Gastrocnemius medialis (tissue), 4 donors: ENCODE measurements around the gene AQP12A. TPM values are rescaled to one million over a fixed set of nuclear protein-coding genes. Genes with fewer than 3 reads are reported as not detected.

Experiments used
- ATAC-seq, 2 donors: fragments of 150-250 bp; one replicate each; pipeline ENCODE4 v1.9.1; 2016
- DNase-seq, 2 donors: peaks; one replicate each; pipeline ENCODE4 v3.0.0-alpha.2; 2019
- H3K27ac ChIP-seq, 4 donors: fragments of 200-600 bp; sonication (generic); 1 replicate in 1 of 4; 2 replicates in 3 of 4; pipeline ENCODE4 v1.5.1; 2016 to 2018; ENCODE audit warnings: mild to moderate bottlenecking in 2 of 4, moderate library complexity in 1 of 4
- H3K27me3 ChIP-seq, 3 donors: fragments of 200-600 bp; sonication (generic) in 2 of 3; 1 replicate in 1 of 3; 2 replicates in 2 of 3; pipeline versions ENCODE4 v1.5.1 to v1.6.0; 2016 to 2019; ENCODE audit warnings: mild to moderate bottlenecking in 1 of 3, moderate library complexity in 1 of 3
- H3K36me3 ChIP-seq, 2 donors: fragments of 200-600 bp; sonication (generic) in 1 of 2; one replicate each; pipeline ENCODE4 v1.5.1; 2017 to 2018
- H3K4me1 ChIP-seq, 2 donors: fragments of 200-600 bp; sonication (generic) in 1 of 2; one replicate each; pipeline ENCODE4 v1.5.1; 2016 to 2017; ENCODE audit warnings: mild to moderate bottlenecking in 2 of 2
- H3K4me3 ChIP-seq, 4 donors: fragments of 200-600 bp; sonication (generic) in 3 of 4; 1 replicate in 1 of 4; 2 replicates in 3 of 4; pipeline ENCODE4 v1.5.1; 2016 to 2019; ENCODE audit warnings: mild to moderate bottlenecking in 2 of 4
- H3K9me3 ChIP-seq, 3 donors: fragments of 200-600 bp; sonication (generic) in 2 of 3; 1 replicate in 1 of 3; 2 replicates in 2 of 3; pipeline ENCODE4 v1.5.1; 2016 to 2019
- POLR2A ChIP-seq, 2 donors: fragments of 450-650 bp; IDR thresholded peaks; one replicate each; pipeline ENCODE4 v1.6.1; 2017; ENCODE audit warnings: antibody characterized with exemption in 2 of 2, mild to moderate bottlenecking in 2 of 2, moderate library complexity in 2 of 2
- in situ Hi-C, 4 donors: fragments of 200-750 bp; cut with MboI; loops; one replicate each; pipeline versions ENCODE4 v1.15.0 to v1.8.0; 2017; ENCODE audit warnings: low sequenced_read_pairs in 4 of 4
- intact Hi-C: fragments of 100-400 bp; cut with DNase I; formaldehyde crosslinking; loops from one replicate; pipeline ENCODE4 v1.15.1; 2023; ENCODE audit warnings: low total_unique reads
- total RNA-seq, 4 donors: library from RNA; depleted of rRNA; stranded (reverse); fragments of >200 nt; gene quantifications; one replicate each; pipeline versions ENCODE4 v1.1.0 to v1.2.3, GENCODE V29; 2016
- TF ChIP-seq, protein P1 (sequence below), 5 experiments: fragments of 450-650 bp in 3 of 5; fragments of 200-600 bp in 2 of 5; sonication (generic) in 2 of 5; IDR thresholded peaks in 4 of 5; conservative IDR thresholded peaks in 1 of 5; 1 replicate in 4 of 5; 2 replicates in 1 of 5; pipeline ENCODE4 v1.5.1; 2016 to 2019; ENCODE audit warnings: antibody characterized with exemption in 5 of 5, mild to moderate bottlenecking in 3 of 5, moderate library complexity in 3 of 5

Gene AQP12A
- total RNA-seq, 4 donors from 2014 or later = not detected

DNA sequence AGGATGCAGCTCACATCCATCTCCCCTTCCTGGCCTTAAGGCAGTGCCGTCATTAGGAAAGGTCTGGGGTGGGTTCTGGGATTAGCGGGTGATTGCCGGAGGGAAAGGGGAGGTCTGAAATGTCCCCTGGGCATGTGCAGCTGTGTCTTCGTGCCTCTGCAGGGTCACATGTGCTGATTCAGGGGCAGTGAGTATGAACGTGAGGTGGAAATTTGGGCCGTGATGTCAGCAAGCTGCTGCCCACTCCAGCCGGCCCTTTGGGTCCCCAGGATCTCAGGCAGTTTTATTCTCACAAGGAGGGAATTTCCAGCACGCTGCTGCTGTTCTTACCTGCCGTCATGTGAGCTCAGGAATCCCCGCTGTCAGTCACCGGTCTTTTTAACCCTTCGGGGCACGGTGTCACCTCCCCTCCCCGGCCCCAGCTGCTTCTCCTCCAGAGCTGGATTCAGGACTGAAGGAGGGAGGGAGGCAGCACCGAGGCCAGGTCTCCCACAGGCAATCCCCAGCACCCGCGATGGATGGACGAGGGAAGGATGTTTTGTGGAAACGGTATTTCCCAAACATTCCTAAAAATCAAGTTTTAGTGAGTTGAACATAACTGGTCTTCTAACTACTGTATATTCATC, 42.9 kb upstream of the AQP12A start:
- DNase-seq (no peak), ATAC-seq (no peak)
- Histone ChIP-seq H3K4me3 (no peak overlapping the region), H3K9me3 (no peaks in the 10 kb centered on the region), H3K36me3 (no peaks in the 10 kb centered on the region), H3K27ac (no peak overlapping the region), H3K4me1 (no peaks in the 10 kb centered on the region), H3K27me3 (peaks cover 5 to 31% (median 23%) of the 10 kb centered on the region in 3 donors)
- intact Hi-C loops = no loop called here
- in situ Hi-C loops = no loop called here
- no peak for TF ChIP-seq POLR2A (IDR thresholded peaks at IDR 0.05)
- TF ChIP-seq, protein P1, sequence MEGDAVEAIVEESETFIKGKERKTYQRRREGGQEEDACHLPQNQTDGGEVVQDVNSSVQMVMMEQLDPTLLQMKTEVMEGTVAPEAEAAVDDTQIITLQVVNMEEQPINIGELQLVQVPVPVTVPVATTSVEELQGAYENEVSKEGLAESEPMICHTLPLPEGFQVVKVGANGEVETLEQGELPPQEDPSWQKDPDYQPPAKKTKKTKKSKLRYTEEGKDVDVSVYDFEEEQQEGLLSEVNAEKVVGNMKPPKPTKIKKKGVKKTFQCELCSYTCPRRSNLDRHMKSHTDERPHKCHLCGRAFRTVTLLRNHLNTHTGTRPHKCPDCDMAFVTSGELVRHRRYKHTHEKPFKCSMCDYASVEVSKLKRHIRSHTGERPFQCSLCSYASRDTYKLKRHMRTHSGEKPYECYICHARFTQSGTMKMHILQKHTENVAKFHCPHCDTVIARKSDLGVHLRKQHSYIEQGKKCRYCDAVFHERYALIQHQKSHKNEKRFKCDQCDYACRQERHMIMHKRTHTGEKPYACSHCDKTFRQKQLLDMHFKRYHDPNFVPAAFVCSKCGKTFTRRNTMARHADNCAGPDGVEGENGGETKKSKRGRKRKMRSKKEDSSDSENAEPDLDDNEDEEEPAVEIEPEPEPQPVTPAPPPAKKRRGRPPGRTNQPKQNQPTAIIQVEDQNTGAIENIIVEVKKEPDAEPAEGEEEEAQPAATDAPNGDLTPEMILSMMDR (IDR thresholded peaks at IDR 0.05 in 4 of 5, conservative IDR thresholded peaks at IDR 0.05 in 1 of 5) = no peak

DNA sequence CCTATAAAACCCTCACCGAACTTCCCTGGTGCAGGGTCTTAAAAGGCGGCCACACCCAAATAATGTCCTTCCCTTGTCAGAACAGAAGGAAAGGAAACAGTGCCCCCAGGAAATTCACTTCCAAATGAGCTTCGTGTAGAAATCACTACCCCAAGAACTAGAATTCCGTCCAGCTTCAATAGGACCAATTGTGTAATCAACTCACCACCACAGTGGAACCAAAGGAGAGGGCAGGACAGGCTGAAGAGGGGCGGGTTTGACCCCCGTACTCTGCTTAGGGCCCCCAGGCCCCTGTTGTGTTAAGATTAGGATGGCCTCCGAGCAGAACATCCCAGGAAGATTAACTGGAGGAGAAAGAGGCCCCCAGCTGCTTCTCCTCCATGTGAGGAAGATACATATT, 42.3 kb upstream of the AQP12A start:
- DNase-seq (no peak), ATAC-seq (no peak)
- Histone ChIP-seq H3K36me3 (no peaks in the 10 kb centered on the region), H3K27me3 (peaks cover 5 to 29% (median 23%) of the 10 kb centered on the region in 3 donors), H3K27ac (no peak overlapping the region), H3K4me3 (no peak overlapping the region), H3K4me1 (no peaks in the 10 kb centered on the region), H3K9me3 (no peaks in the 10 kb centered on the region)
- TF ChIP-seq, protein P1 (IDR thresholded peaks at IDR 0.05 in 4 of 5, conservative IDR thresholded peaks at IDR 0.05 in 1 of 5) = no peak
- TF ChIP-seq POLR2A (IDR thresholded peaks at IDR 0.05) = no peak
- in situ Hi-C loops = no loop called here
- intact Hi-C loops = no loop called here

DNA sequence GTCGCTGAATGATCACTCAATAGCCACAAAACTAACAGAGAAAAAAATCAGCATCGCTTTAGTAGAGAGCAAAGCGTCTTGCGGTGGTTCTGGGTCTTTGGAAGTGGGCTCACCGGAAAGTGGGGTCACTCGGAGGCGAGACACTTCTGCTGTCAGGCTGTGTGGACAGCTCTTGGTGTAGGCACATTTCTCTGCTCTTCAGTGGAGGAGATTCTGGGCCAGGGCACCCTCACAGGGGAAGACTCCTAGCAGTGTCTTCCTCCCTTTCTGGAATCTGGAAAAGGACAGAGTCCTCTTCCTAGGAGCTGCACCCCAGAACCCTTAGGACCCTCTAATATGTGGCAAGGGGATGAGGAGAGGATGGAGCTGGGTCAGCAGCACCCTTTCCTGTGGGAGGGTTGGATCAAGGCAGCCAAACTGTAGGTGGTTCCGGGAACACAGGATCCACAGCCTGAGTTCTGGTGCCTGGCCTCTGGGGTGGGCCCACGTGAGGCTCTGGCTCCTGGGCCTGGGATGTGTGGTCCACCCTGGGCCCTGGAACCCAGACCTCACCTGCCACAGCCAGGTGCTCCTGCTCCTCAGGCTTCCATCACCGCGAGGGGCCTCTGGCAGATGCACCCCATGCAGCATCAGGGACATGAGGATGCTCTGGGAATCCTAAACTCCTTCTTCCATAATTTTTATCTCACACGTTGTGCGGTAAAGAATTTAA, 41.3 kb upstream of the AQP12A start:
- TF ChIP-seq, protein P1 (IDR thresholded peaks at IDR 0.05 in 4 of 5, conservative IDR thresholded peaks at IDR 0.05 in 1 of 5) = no peak
- no peak for TF ChIP-seq POLR2A (IDR thresholded peaks at IDR 0.05)
- H3K36me3 ChIP-seq = no peaks in the 10 kb centered on the region
- no peak for DNase-seq
- no peaks in the 10 kb centered on the region for H3K4me1 ChIP-seq
- ATAC-seq = no peak
- H3K27ac ChIP-seq = no peak overlapping the region
- intact Hi-C loops (no loop called here), in situ Hi-C loops (no loop called here)
- H3K4me3 ChIP-seq = no peak overlapping the region
- peaks cover 5 to 27% (median 23%) of the 10 kb centered on the region in 3 donors for H3K27me3 ChIP-seq
- H3K9me3 ChIP-seq = no peaks in the 10 kb centered on the region

DNA sequence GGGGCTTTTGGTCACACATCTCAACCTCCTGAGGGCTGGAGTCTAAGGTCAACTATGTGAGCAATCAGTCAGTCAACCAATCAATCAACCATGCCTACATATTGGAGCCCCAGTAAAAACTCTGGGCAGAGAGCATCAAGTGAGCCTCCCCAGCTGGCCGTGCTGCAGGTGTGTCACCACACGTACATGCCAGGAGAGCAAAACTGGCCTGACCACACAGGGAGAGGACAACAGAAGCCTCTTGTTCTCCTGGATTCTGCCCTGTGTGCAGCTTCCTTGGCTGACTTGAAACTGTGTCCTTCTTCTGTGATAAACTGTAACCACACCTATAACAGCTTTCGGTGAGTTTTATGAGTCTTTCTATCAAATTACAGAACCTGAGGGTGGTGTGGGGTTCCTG, 40.5 kb upstream of the AQP12A start:
- Histone ChIP-seq H3K4me3 (no peak overlapping the region), H3K27me3 (peaks cover 5 to 32% (median 18%) of the 10 kb centered on the region in 3 donors), H3K36me3 (no peaks in the 10 kb centered on the region), H3K4me1 (no peaks in the 10 kb centered on the region), H3K27ac (no peak overlapping the region), H3K9me3 (no peaks in the 10 kb centered on the region)
- intact Hi-C loops = no loop called here
- DNase-seq = no peak
- in situ Hi-C loops = no loop called here
- TF ChIP-seq, protein P1 (IDR thresholded peaks at IDR 0.05 in 4 of 5, conservative IDR thresholded peaks at IDR 0.05 in 1 of 5) = no peak
- no peak for TF ChIP-seq POLR2A (IDR thresholded peaks at IDR 0.05)
- ATAC-seq = no peak
